GM19452 (cell line): ENCODE data around the gene BBS12.
"Not testable (repeated sequence)": the region's sequence is repeated elsewhere in the genome, so short reads cannot be mapped to it uniquely, and the experiment has no call there.

Source experiments
- ATAC-seq: cut with Tn5 transposase; IDR thresholded peaks from one replicate; pipeline ENCODE4 v1.9.1; 2021; ENCODE audit not compliant: unreplicated experiment

The BBS12 gene

GRCh38 chr4:122764071-122764820, 31.7 kb downstream of the BBS12 start:
- no peak for ATAC-seq

GRCh38 chr4:122764821-122765215, 32.3 kb downstream of the BBS12 start:
- ATAC-seq = peak; percentile 87

- no peak for ATAC-seq
Measured at GRCh38 chr4:122765692-122766352, 33.3 kb downstream of the BBS12 start.

- ATAC-seq = no peak
Measured at GRCh38 chr4:122766353-122766705, 33.8 kb downstream of the BBS12 start.

GRCh38 chr4:122766950-122767349, 34.4 kb downstream of the BBS12 start:
- ATAC-seq = no peak

GRCh38 chr4:122771724-122772123, 39.2 kb downstream of the BBS12 start:
- no peak for ATAC-seq

GRCh38 chr4:122772311-122772710, 39.8 kb downstream of the BBS12 start:
- ATAC-seq = no peak

GRCh38 chr4:122772986-122773385, 40.5 kb downstream of the BBS12 start:
- no peak for ATAC-seq

- no peak for ATAC-seq
Measured at GRCh38 chr4:122775039-122775438, 42.5 kb downstream of the BBS12 start.

GRCh38 chr4:122775987-122776836, 43.7 kb downstream of the BBS12 start:
- ATAC-seq = no peak

- ATAC-seq = no peak
Measured at GRCh38 chr4:122776916-122777315, 44.4 kb downstream of the BBS12 start.

- no peak for ATAC-seq
Measured at GRCh38 chr4:122777846-122778673, 45.6 kb downstream of the BBS12 start.

GRCh38 chr4:122781486-122781885, 49.0 kb downstream of the BBS12 start:
- no peak for ATAC-seq

- no peak for ATAC-seq
Measured at GRCh38 chr4:122783301-122784215, 51.1 kb downstream of the BBS12 start.

- ATAC-seq = no peak
Measured at GRCh38 chr4:122784261-122784660, 51.8 kb downstream of the BBS12 start.

- ATAC-seq = no peak
Measured at GRCh38 chr4:122785099-122785498, 52.6 kb downstream of the BBS12 start.

- ATAC-seq = not testable (repeated sequence)
Measured at GRCh38 chr4:122786296-122786695, 53.8 kb downstream of the BBS12 start.

- not testable (repeated sequence) for ATAC-seq
Measured at GRCh38 chr4:122786920-122787319, 54.4 kb downstream of the BBS12 start.

GRCh38 chr4:122787940-122788339, 55.4 kb downstream of the BBS12 start:
- ATAC-seq = no peak

GRCh38 chr4:122788935-122789334, 56.4 kb downstream of the BBS12 start:
- ATAC-seq = no peak
